T47D (cell line): ENCODE measurements around the gene FANK1.

Source experiments
- DNase-seq, 2 experiments: peaks; one replicate each; pipeline versions ENCODE4 v3.0.0 to v3.0.0-alpha.2; 2011 to 2012; ENCODE audit warnings: low read depth in 1 of 2, low spot score in 1 of 2
- JUND ChIP-seq: IDR thresholded peaks from 2 replicates; pipeline ENCODE4 v1.6.1; 2012; ENCODE audit warnings: low read depth
- in situ Hi-C: cut with HindIII; loops from 2 replicates; pipeline ENCODE4 v1.10.0; 2016; ENCODE audit warnings: low sequenced_read_pairs, low pct_unique_long_range_greater_than_20kb

FANK1 gene

DNA sequence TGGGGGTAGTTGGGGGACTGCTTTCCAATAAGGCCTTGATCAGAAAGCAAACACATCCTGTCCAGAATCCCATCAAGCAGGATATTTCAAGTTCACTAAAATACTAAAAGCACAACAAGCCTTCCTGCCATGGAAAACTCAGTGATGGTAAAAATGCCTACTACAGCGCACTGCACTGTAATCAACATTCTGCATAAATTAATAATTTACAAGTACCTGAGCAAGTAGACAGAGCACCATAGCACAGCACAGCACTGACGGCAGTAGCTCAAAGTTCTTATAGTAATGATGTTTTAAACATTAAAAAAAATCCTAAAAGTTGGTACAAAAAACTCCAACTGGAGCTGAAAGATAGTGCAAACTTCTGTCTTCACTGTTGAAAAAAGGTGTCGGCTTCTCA is 120.5 kb downstream of the FANK1 start:
- TF ChIP-seq JUND = no peak
- no peak for DNase-seq
- in situ Hi-C loops = no loop called here

DNA sequence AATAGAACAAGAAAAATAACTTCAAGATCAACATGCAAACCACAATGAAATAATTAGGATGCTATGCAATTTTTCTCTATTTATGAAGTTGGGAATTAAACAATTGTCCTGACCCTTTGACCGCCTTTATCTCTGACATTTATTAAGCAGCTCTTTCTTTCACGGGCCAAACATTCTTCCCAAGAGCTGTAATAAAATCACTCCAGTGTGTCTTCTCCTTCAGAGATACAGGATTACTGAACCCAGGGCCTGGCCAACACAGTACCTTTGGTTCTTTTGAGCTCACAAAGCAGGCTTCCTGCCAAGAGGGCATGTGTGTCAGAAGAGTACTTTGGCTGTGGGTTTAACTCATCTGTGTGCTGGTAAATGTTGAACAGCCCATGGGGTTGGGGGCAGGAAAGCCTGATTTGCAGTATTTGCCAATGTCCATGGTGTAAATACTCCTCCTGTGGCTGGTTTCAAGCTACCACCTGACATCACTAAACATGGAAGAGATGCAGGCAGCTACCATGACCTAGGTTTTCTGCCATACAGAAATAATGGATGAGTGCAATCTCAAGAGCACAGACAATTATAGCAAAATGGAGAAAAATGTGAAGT is 121.7 kb downstream of the FANK1 start:
- no peak for DNase-seq
- in situ Hi-C loops = no loop called here
- no peak for TF ChIP-seq JUND

DNA sequence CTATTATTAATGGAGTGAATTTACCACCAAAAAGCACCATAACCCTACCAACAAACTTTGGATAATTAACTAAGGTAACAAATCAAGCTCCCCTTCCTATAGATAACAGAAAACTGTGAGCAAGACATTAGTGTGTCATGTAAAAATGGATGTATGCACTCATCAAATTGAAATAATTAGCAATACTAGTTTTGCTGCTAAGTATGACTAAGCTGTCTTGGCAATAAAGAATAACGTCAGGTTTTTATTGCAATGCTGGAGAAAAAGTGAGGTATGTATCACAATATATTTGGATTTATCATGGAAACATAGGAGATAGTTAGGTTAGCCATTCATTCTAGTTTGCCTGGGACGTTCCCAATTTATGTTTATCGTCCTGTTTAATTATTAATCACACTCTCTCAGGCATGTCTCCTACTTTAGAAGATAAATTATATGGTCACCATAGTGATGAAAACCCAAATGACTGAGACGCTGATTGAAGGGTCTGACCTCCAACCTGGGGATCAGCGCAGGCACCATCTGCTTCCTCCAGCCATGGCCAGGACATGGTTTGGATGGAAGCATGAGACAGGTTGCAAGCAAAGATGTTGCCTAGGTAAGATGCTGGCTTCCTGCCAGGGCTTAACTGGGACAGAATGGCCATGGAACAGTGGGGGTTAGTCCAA is 125.6 kb downstream of the FANK1 start:
- no peak for DNase-seq
- in situ Hi-C loops = no loop called here
- TF ChIP-seq JUND = no peak

DNA sequence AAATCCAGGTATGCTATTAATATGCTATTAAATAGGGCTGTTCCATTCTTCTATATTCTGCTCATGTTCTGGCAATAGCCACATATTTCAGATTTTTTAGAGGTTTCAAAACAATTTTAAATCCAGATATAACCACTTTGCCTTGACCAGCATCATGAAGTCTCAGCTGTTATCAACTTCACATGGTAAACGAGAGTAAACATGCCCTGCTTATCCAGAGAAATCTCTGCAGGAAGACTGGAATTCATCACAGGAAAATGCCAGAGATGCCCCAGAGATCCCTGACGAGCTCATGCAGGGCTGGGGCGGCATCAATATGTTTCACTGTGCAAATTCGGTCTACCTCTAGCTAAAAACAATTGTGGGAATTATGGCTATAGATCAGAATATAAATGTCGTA is 126.5 kb downstream of the FANK1 start:
- in situ Hi-C loops = no loop called here
- DNase-seq = no peak
- TF ChIP-seq JUND = no peak

DNA sequence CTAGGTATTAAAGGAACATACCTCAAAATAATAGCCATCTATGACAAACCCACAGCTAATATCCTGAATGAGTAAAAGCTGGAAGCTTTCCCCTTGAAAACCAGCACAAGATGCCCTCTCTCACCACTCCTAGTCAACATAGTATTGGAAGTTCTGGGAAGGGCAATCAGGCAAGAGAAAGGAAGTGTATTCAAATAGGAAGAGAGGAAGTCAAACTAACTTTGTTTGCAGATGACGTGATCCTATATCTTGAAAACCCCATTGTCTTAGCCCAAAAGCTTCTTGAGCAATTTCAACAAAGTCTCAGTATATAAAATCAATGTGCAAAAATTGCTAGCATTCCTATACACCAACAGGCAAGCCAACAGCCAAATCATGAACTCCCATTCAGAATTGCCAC is 131.3 kb downstream of the FANK1 start:
- in situ Hi-C loops = no loop called here
- no peak for DNase-seq
- TF ChIP-seq JUND = no peak

DNA sequence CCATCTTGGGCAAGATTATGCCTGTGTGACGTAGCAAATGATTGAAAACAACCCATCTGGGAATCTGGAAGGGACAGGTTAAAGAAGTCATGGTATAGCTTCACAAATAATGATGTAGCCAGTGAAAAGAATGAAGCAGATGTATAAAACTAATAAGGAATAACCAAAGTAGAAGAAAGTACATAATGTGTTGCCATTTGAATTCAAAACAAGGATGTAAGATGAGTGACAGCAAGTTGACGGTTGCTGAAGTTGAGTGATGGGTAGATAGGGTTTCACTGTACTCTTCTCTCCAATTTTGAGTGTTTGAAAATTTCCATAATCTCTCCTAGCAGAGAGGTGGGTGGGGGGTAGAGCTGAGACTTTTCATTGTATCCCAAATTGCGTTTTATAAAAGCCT is 133.6 kb downstream of the FANK1 start:
- TF ChIP-seq JUND = no peak
- in situ Hi-C loops = no loop called here
- no peak for DNase-seq

DNA sequence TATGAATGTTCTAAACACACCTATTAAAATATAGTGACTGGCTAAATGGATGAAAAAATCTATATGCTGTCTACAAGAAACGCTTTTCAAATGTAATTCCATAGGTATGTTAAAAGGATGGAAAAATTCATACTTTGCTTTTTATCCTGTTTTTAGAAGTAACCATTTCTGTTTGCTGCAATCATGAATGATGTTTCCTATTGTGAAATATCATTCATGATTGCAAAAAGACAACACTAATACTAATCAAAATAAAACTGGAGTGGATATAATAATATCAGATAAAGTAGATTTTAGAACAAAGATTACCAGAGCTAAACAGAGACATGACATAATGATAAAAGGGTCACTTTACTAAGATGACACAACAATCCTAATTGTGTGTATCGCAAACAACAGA is 138.2 kb downstream of the FANK1 start:
- in situ Hi-C loops = no loop called here
- TF ChIP-seq JUND = no peak

DNA sequence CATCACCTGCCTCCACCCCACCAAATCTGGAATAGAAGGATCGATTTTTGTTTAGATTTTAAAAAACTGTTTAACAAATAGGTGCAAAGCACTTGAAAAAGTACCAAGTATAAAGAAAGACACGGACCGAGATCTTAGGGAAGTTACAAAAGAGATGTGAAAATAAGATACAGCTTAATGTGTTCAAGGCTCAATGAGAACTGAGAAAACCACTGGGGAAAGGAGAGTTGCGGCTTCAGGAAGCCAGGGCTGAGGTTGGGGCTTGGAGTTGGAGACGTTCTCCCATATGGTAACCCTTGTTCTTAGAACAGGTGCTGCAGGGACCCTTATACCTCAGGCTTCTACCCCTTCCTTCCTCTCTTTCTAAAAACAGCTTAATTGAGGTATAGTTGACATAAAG is 140.2 kb downstream of the FANK1 start:
- DNase-seq = no peak
- in situ Hi-C loops = no loop called here
- TF ChIP-seq JUND = no peak

More for the DNA sequence above, 138.2 kb downstream of the FANK1 start:
- no peak for DNase-seq

DNA sequence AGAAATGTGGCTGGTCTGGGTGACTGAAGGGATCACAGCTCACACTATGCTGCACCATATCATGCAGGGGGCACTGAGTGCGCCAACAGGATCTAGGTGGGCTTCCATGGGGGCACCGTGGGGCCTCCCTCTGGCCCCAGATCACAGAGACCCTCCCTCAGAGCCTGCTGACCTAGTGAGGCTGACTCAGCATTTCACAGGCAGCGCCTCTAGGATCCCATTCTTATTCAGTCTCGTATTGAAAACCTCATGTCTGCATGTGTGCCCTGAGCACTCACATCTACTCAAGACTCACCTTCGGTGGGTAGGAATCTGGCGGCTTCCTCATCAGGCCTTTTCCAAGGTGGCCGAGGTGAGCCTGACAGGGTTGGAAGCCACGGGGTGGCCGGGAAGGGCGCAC is 141.6 kb downstream of the FANK1 start:
- no peak for TF ChIP-seq JUND
- DNase-seq = no peak
- in situ Hi-C loops = no loop called here

DNA sequence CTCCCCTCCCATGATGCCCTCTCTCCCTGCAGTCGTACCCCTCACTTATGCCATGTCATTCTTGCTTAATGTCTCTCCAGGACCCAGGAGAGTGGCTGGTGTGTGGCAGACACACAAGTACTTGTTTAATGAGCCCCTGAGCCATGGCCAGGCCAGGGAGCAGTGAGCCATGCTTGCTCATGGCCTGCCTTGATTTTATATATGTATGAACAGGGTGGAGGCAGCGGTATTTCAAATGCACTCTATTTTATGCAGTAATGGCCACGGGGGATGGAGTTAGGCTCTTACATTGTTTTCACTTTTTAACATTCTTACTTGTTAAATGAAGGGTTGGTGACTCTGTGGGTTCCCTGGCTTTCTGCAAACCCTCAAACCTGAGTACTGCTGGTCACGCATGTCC is 144.8 kb downstream of the FANK1 start:
- DNase-seq = no peak
- TF ChIP-seq JUND = no peak
- in situ Hi-C loops = no loop called here

DNA sequence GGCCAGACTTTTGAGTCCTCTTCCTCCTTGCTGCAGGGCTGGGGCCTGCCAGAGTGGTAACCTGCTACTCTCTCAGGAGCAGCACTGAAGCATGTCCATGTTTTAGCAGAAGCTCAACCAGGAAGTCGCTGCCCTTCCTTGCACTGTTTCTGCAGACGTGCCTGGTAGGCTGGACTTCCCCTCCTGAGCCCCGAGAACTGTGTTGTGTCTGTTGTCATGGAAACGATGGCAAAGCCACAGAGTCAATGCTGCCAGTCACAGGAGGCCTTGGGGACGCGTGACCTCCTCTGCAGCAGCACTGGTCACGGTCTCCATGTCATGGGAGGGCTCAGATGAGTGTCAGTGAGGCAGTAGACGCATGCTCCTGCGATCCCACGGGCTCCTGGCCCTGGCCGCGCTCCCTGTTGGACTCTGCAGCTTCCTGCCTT is 145.5 kb downstream of the FANK1 start:
- no peak for TF ChIP-seq JUND
- DNase-seq = peak in 1 of 2 experiments; percentile 6
- in situ Hi-C loops = no loop called here

DNA sequence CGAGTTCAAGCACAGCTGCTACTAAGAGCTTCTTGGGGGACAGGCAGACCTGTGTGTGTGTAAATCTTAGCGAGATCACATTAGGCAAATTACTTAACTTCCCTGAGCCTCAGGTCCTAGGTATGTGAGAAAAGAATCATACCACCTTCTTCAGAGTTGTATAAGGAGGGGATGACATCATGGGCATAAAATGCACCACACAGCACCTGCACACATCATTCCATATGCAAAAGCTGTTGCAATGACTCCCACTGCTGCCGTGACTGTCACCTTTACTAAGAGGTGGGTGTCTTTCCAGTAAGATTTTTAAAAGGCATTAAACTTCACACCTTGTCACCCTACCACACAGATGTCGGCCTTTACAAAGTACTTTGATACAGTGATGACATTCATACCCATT is 146.0 kb downstream of the FANK1 start:
- no peak for TF ChIP-seq JUND
- DNase-seq = no peak
- in situ Hi-C loops = no loop called here

DNA sequence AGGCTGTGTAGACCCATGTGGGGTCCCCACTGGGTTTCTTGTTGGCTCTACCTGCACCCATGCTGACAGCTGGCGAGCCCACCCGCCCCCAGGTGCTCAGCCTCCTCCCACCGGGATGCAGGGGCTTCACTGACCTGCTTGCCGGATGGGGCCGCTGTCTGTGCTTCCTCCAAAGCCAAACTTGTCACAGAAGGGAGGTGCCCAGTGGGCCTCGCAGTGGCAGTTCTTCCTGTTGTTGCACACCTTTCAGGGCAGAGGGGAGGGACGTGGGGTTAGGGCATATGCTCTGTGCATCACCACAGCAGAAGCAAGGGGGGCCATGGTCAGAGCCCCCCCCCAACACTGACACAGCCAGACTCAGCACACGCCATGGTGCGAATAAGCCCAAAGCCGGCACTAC is 146.5 kb downstream of the FANK1 start:
- no peak for DNase-seq
- in situ Hi-C loops = no loop called here
- TF ChIP-seq JUND = no peak

DNA sequence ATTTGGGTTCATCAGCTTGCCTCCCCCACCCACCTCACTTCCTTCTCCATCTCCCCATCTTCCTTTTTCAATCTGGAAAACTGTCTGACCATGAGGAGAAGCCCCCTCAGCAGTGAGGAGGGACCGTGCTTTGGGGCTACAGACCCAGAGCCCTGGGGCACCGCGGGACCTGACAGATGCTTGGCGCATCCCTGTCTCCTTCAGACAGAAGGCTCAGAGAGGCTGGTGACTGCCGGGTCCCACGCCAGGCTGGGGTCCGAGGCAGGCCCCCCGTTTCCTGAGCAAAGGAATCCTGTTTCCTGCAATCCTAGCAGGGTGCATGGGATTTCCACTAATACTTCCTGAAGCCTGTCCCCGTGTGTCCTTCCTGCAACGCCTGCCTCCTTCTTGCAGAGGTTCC is 147.0 kb downstream of the FANK1 start:
- in situ Hi-C loops = no loop called here
- no peak for TF ChIP-seq JUND
- DNase-seq = no peak
